Measurements from ENCODE around the gene EDEM3. TPM values are rescaled to one million over a fixed set of nuclear protein-coding genes. Genes with fewer than 3 reads are reported as not detected.

The EDEM3 gene
- total RNA-seq, 1 experiment from 2014 or later = 14.5 TPM

- Histone ChIP-seq H2AFZ (no peak overlapping the region), H3K36me3 (ENCODE audit: low read depth) (peaks cover 38% of the 10 kb centered on the region), H3F3A (ENCODE audit: insufficient read depth, low read depth) (no peaks in the 10 kb centered on the region), H3K27ac (no peak overlapping the region), H3K4me1 (replicated peaks; ENCODE audit: insufficient read depth) (no peaks in the 10 kb centered on the region), H3K27me3 (ENCODE audit: insufficient read depth, low read depth) (no peaks in the 10 kb centered on the region), H3K9me2 (ENCODE audit: insufficient read depth) (no peaks in the 10 kb centered on the region), H4K20me1 (ENCODE audit: insufficient read depth) (no peaks in the 10 kb centered on the region), H3K4me2 (no peak overlapping the region), H3K9me3 (ENCODE audit: insufficient read depth, low read depth) (no peaks in the 10 kb centered on the region), H3K4me3 (no peak overlapping the region), H3K79me2 (ENCODE audit: low read depth) (no peaks in the 10 kb centered on the region)
- DNase-seq = no peak
- TF ChIP-seq, protein P1, sequence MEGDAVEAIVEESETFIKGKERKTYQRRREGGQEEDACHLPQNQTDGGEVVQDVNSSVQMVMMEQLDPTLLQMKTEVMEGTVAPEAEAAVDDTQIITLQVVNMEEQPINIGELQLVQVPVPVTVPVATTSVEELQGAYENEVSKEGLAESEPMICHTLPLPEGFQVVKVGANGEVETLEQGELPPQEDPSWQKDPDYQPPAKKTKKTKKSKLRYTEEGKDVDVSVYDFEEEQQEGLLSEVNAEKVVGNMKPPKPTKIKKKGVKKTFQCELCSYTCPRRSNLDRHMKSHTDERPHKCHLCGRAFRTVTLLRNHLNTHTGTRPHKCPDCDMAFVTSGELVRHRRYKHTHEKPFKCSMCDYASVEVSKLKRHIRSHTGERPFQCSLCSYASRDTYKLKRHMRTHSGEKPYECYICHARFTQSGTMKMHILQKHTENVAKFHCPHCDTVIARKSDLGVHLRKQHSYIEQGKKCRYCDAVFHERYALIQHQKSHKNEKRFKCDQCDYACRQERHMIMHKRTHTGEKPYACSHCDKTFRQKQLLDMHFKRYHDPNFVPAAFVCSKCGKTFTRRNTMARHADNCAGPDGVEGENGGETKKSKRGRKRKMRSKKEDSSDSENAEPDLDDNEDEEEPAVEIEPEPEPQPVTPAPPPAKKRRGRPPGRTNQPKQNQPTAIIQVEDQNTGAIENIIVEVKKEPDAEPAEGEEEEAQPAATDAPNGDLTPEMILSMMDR (conservative IDR thresholded peaks at IDR 0.05) = no peak
- no peak for TF ChIP-seq EZH2 (IDR thresholded peaks at IDR 0.05; ENCODE audit: low read depth)
- POLR2A ChIA-PET (ENCODE audit: unreplicated experiment) = no interaction called here
- intact Hi-C loops (cut with micrococcal nuclease; ENCODE audit: unreplicated experiment) = no loop called here
- CTCF ChIA-PET = no interaction called here
- no TSS peak for BruUV-seq (replicated peaks)
Measured at GRCh38 chr1:184708084-184708676, 46.5 kb downstream of the EDEM3 start.

DNA sequence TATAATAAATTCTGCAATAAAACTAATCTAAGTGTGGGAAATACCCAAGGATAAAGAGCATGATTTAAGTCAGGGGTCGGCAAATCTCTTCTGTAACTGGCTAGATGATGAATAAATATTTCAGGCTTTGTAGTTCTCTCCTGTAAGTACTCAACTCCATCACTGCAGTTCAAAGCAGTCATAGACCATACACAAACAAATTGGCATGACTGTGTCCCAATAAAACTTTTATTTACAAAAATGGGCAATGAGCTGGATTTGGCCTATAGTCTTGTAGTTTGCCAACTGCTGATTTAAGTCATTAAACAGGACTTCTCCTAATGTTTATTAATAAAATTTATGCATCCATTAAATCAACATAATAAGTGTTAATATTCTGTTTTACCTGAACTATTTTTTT, 49.4 kb downstream of the EDEM3 start:
- no peak overlapping the region for H3K4me3 ChIP-seq
- intact Hi-C loops (cut with micrococcal nuclease; ENCODE audit: unreplicated experiment) = no loop called here
- no peak for DNase-seq
- H3K4me2 ChIP-seq = no peak overlapping the region
- no peaks in the 10 kb centered on the region for H3K9me3 ChIP-seq (ENCODE audit: insufficient read depth, low read depth)
- H3K27me3 ChIP-seq (ENCODE audit: insufficient read depth, low read depth) = no peaks in the 10 kb centered on the region
- no peak overlapping the region for H3K27ac ChIP-seq
- no peaks in the 10 kb centered on the region for H4K20me1 ChIP-seq (ENCODE audit: insufficient read depth)
- CTCF ChIA-PET = no interaction called here
- TF ChIP-seq EZH2 (IDR thresholded peaks at IDR 0.05; ENCODE audit: low read depth) = no peak
- TF ChIP-seq, protein P1 (conservative IDR thresholded peaks at IDR 0.05) = no peak
- no peaks in the 10 kb centered on the region for H3K4me1 ChIP-seq (replicated peaks; ENCODE audit: insufficient read depth)
- H3K79me2 ChIP-seq (ENCODE audit: low read depth) = no peaks in the 10 kb centered on the region
- BruUV-seq (replicated peaks) = no TSS peak
- no peak overlapping the region for H2AFZ ChIP-seq
- POLR2A ChIA-PET (ENCODE audit: unreplicated experiment) = no interaction called here
- H3K9me2 ChIP-seq (ENCODE audit: insufficient read depth) = no peaks in the 10 kb centered on the region
- H3K36me3 ChIP-seq (ENCODE audit: low read depth) = peaks cover 36% of the 10 kb centered on the region
- no peaks in the 10 kb centered on the region for H3F3A ChIP-seq (ENCODE audit: insufficient read depth, low read depth)

DNA sequence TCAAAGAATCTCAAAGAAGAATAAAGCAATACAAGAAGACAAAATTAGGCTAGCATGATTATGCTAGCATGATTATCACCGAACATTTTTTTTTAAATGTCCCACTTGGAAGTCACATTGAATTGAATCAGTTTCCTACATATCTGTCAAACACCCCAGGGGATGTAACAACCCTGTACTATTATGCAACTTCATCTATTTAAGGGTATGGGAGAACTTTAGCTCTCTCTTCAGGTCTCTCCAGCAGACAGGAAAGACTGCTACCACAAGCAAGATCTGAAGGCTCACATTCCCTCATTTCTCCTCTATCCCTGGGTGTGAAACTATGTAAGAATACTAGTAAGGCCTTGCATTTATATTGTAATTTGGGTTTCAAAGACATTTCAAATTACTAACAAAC, 52.8 kb downstream of the EDEM3 start:
- Histone ChIP-seq H3K79me2 (ENCODE audit: low read depth) (no peaks in the 10 kb centered on the region), H3K27ac (no peak overlapping the region), H3K4me1 (replicated peaks; ENCODE audit: insufficient read depth) (no peaks in the 10 kb centered on the region), H3K9me2 (ENCODE audit: insufficient read depth) (no peaks in the 10 kb centered on the region), H4K20me1 (ENCODE audit: insufficient read depth) (no peaks in the 10 kb centered on the region), H3K4me2 (no peak overlapping the region), H3K36me3 (ENCODE audit: low read depth) (peaks cover 21% of the 10 kb centered on the region; the same call in 1 of the 2 replicates), H2AFZ (no peak overlapping the region), H3F3A (ENCODE audit: insufficient read depth, low read depth) (no peaks in the 10 kb centered on the region), H3K27me3 (ENCODE audit: insufficient read depth, low read depth) (no peaks in the 10 kb centered on the region), H3K4me3 (no peak overlapping the region), H3K9me3 (ENCODE audit: insufficient read depth, low read depth) (no peaks in the 10 kb centered on the region)
- DNase-seq = no peak
- TF ChIP-seq EZH2 (IDR thresholded peaks at IDR 0.05; ENCODE audit: low read depth) = no peak
- TF ChIP-seq, protein P1 (conservative IDR thresholded peaks at IDR 0.05) = no peak
- intact Hi-C loops (cut with micrococcal nuclease; ENCODE audit: unreplicated experiment) = no loop called here
- ChIA-PET CTCF (no interaction called here), POLR2A (ENCODE audit: unreplicated experiment) (no interaction called here)
- BruUV-seq (replicated peaks) = no TSS peak
